H1 (cell line): Measurements from ENCODE around the gene TGM6. TPM values are rescaled to one million over a fixed set of nuclear protein-coding genes. Genes with fewer than 3 reads are reported as not detected.

Experiments
- CTCF ChIA-PET: fragments of 300-600 bp; sonication (Branson Sonifier 250); formaldehyde crosslinking; loops from one replicate; lab custom pipeline; 2021; ENCODE audit not compliant: partially characterized antibody; lab: Charles Lee
- POLR2A ChIA-PET: fragments of 300-600 bp; sonication (Branson Sonifier 250); formaldehyde crosslinking; loops from one replicate; lab custom pipeline; 2021; ENCODE audit warnings: inconsistent platforms; ENCODE audit not compliant: partially characterized antibody; lab: Charles Lee
- DNase-seq, 2 experiments: peaks; one replicate each; pipeline versions ENCODE4 v3.0.0 to v3.0.0-alpha.2; 2010 to 2022; ENCODE audit warnings: low spot score in 2 of 2, low read depth in 1 of 2, mixed read lengths in 1 of 2
- FAIRE-seq: peaks from 2 replicates; lab custom pipeline; 2011; peaks lifted over from hg19 to GRCh38; lab: Jason Lieb, UNC
- H2AFZ ChIP-seq: 2 replicates; pipeline ENCODE4 v1.8.1; 2012; ENCODE audit warnings: low read length, inconsistent platforms
- H2AK5ac ChIP-seq: 2 replicates; pipeline ENCODE4 v1.6.1; 2013; ENCODE audit warnings: low read depth, low read length
- H2BK120ac ChIP-seq: replicated peaks from 2 replicates; pipeline ENCODE3; 2013; ENCODE audit warnings: low read depth, low read length, inconsistent platforms
- H2BK12ac ChIP-seq: 2 replicates; pipeline ENCODE4 v1.6.1; 2013; ENCODE audit warnings: low read depth, low read length
- H2BK15ac ChIP-seq: 2 replicates; pipeline ENCODE4 v1.6.1; 2013; ENCODE audit warnings: low read length
- H2BK20ac ChIP-seq: 2 replicates; pipeline ENCODE4 v1.6.1; 2013; ENCODE audit warnings: low read length
- H2BK5ac ChIP-seq: 2 replicates; pipeline ENCODE4 v1.6.1; 2013; ENCODE audit warnings: low read depth, low read length
- H3K14ac ChIP-seq: 2 replicates; pipeline ENCODE4 v1.6.1; 2013; ENCODE audit warnings: inconsistent platforms; ENCODE audit not compliant: insufficient read length
- H3K18ac ChIP-seq: 2 replicates; pipeline ENCODE4 v1.6.1; 2013; ENCODE audit warnings: low read length; ENCODE audit errors: extremely low read depth
- H3K23ac ChIP-seq: 2 replicates; pipeline ENCODE4 v1.6.1; 2013; ENCODE audit warnings: inconsistent platforms; ENCODE audit not compliant: insufficient read length
- H3K23me2 ChIP-seq: 2 replicates; pipeline ENCODE4 v1.6.1; 2013; ENCODE audit warnings: low read depth, low read length
- H3K27ac ChIP-seq: 2 replicates; pipeline ENCODE4 v1.6.1; 2011; ENCODE audit warnings: low read depth, low read length, inconsistent platforms
- H3K27me3 ChIP-seq, 4 experiments: replicated peaks in 1 of 4; 1 replicate in 1 of 4; 2 replicates in 3 of 4; pipeline versions ENCODE4 v1.6.1 to v1.8.1; 2011 to 2013; ENCODE audit warnings: low read length in 3 of 4, mild to moderate bottlenecking in 3 of 4, inconsistent platforms in 2 of 4, mixed read lengths in 2 of 4, moderate library complexity in 1 of 4; ENCODE audit not compliant: control insufficient read depth in 3 of 4, insufficient read depth in 3 of 4; ENCODE audit errors: extremely low read depth in 1 of 4
- H3K36me3 ChIP-seq, 4 experiments: 2 replicates each; pipeline versions ENCODE4 v1.6.1 to v1.8.1; 2011 to 2013; ENCODE audit warnings: mild to moderate bottlenecking in 4 of 4, low read length in 3 of 4, moderate library complexity in 2 of 4, control low read depth in 1 of 4, inconsistent platforms in 1 of 4; ENCODE audit not compliant: insufficient read depth in 4 of 4, control insufficient read depth in 2 of 4
- H3K4ac ChIP-seq: replicated peaks from 2 replicates; pipeline ENCODE3; 2013; ENCODE audit warnings: low read length, low read depth, mixed read lengths, inconsistent platforms; ENCODE audit not compliant: insufficient read length
- H3K4me1 ChIP-seq, 4 experiments: replicated peaks in 1 of 4; 1 replicate in 1 of 4; 2 replicates in 3 of 4; pipeline versions ENCODE4 v1.6.1 to v1.8.1; 2011 to 2013; ENCODE audit warnings: low read length in 3 of 4, inconsistent platforms in 2 of 4, mixed read lengths in 1 of 4; ENCODE audit not compliant: insufficient read depth in 4 of 4, control insufficient read depth in 3 of 4
- H3K4me2 ChIP-seq, 2 experiments: 2 replicates each; pipeline versions ENCODE4 v1.6.1 to v1.8.1; 2011 to 2013; ENCODE audit warnings: low read depth in 2 of 2, low read length in 2 of 2, control low read depth in 1 of 2, inconsistent platforms in 1 of 2, mild to moderate bottlenecking in 1 of 2; ENCODE audit not compliant: insufficient read depth in 1 of 2
- H3K4me3 ChIP-seq, 4 experiments: fragments of 200-600, 300-600 bp in 1 of 4; sonication (generic), shearing (Covaris generic), sonication (Bioruptor Twin) in 1 of 4; 2 replicates each; pipeline versions ENCODE4 v1.5.1 to v1.8.1; 2011 to 2016; ENCODE audit warnings: low read length in 4 of 4, low read depth in 3 of 4, control low read depth in 2 of 4, inconsistent platforms in 2 of 4, mild to moderate bottlenecking in 2 of 4, mixed read lengths in 1 of 4, moderate library complexity in 1 of 4; ENCODE audit not compliant: insufficient read depth in 2 of 4; ENCODE audit errors: extremely low read depth in 1 of 4
- H3K56ac ChIP-seq: replicated peaks from 2 replicates; pipeline ENCODE3; 2013; ENCODE audit warnings: low read depth, mild to moderate bottlenecking, mixed read lengths, low read length, inconsistent platforms; ENCODE audit not compliant: insufficient read length
- H3K79me1 ChIP-seq: 2 replicates; pipeline ENCODE4 v1.6.1; 2013; ENCODE audit warnings: low read depth, low read length, control low read depth
- H3K79me2 ChIP-seq, 2 experiments: 2 replicates each; pipeline versions ENCODE4 v1.6.1 to v1.8.1; 2012 to 2013; ENCODE audit warnings: low read length in 2 of 2, mild to moderate bottlenecking in 2 of 2, inconsistent platforms in 1 of 2; ENCODE audit not compliant: insufficient read depth in 2 of 2, control insufficient read depth in 1 of 2
- H3K9ac ChIP-seq, 4 experiments: replicated peaks in 1 of 4; 1 replicate in 1 of 4; 2 replicates in 3 of 4; pipeline versions ENCODE4 v1.6.1 to v1.8.1; 2011 to 2013; ENCODE audit warnings: low read depth in 3 of 4, low read length in 3 of 4, control low read depth in 2 of 4, mild to moderate bottlenecking in 2 of 4, moderate library complexity in 2 of 4, inconsistent platforms in 1 of 4; ENCODE audit errors: extremely low read depth in 1 of 4
- H3K9me3 ChIP-seq, 2 experiments: 2 replicates each; pipeline versions ENCODE4 v1.6.1 to v1.8.1; 2012 to 2013; ENCODE audit warnings: mild to moderate bottlenecking in 2 of 2, moderate library complexity in 2 of 2, control low read depth in 1 of 2, inconsistent platforms in 1 of 2, low read depth in 1 of 2, low read length in 1 of 2, mixed read lengths in 1 of 2; ENCODE audit not compliant: insufficient read depth in 2 of 2
- H4K20me1 ChIP-seq, 2 experiments: replicated peaks in 1 of 2; 2 replicates each; pipeline versions ENCODE3 to v1.8.1; 2011 to 2013; ENCODE audit warnings: inconsistent platforms in 2 of 2, low read length in 2 of 2, mild to moderate bottlenecking in 1 of 2; ENCODE audit not compliant: insufficient read depth in 2 of 2, control insufficient read depth in 1 of 2
- H4K5ac ChIP-seq: 2 replicates; pipeline ENCODE4 v1.6.1; 2013; ENCODE audit warnings: low read length, low read depth, mixed read lengths, inconsistent platforms; ENCODE audit not compliant: insufficient read length
- H4K8ac ChIP-seq: 2 replicates; pipeline ENCODE4 v1.8.0; 2013; ENCODE audit warnings: mild to moderate bottlenecking, moderate library complexity, low read length, inconsistent platforms; ENCODE audit not compliant: insufficient read depth; ENCODE audit errors: extremely low read depth
- H4K91ac ChIP-seq: replicated peaks from 2 replicates; pipeline ENCODE3; 2013; ENCODE audit warnings: low read length, mixed read lengths, inconsistent platforms; ENCODE audit not compliant: insufficient read length
- RAD21 ChIP-seq, 2 experiments: IDR thresholded peaks in 1 of 2; conservative IDR thresholded peaks in 1 of 2; 2 replicates each; pipeline ENCODE4 v1.6.1; 2011; ENCODE audit warnings: low read depth in 2 of 2, low read length in 2 of 2, improper control_type of control experiment in 1 of 2, inconsistent platforms in 1 of 2, mild to moderate bottlenecking in 1 of 2, moderate library complexity in 1 of 2
- SIN3A ChIP-seq, 2 experiments: IDR thresholded peaks in 1 of 2; conservative IDR thresholded peaks in 1 of 2; 2 replicates each; pipeline ENCODE4 v1.6.1; 2011 to 2012; ENCODE audit warnings: low read length in 2 of 2, improper control_type of control experiment in 1 of 2, low read depth in 1 of 2, mild to moderate bottlenecking in 1 of 2
- WGBS, 2 experiments: shearing (Covaris generic) in 1 of 2; methylation state at CpG; one replicate each; pipeline versions ENCODE4 v1.1.6 to v1.1.7; 2013 to 2015; ENCODE audit warnings: low lambda C conversion rate in 2 of 2, mixed read lengths in 2 of 2, inconsistent platforms in 1 of 2, low coverage in 1 of 2, missing lambda C conversion rate in 1 of 2; ENCODE audit not compliant: insufficient replicate concordance in 2 of 2, insufficient coverage in 1 of 2, insufficient read length in 1 of 2; ENCODE audit errors: extremely low coverage in 1 of 2, missing lambda C conversion rate in 1 of 2; 5-methylcytosine and 5-hydroxymethylcytosine counted together
- polyA plus RNA-seq, 7 experiments: library from polyadenylated mRNA; depleted of rRNA in 3 of 7; stranded (reverse) in 5 of 7; unstranded in 2 of 7; fragments of >200 nt in 5 of 7; fragments of 200-250 nt in 2 of 7; gene quantifications; 1 replicate in 5 of 7; 2 replicates in 1 of 7; 4 replicates in 1 of 7; pipeline versions ENCODE4 v1.2.1 to v1.2.3, GENCODE V29; 2011 to 2013; ENCODE audit warnings: missing spikeins in 2 of 7, mixed read lengths in 2 of 7
- total RNA-seq: library from RNA; stranded (reverse); fragmentation: NEBNext Ultra II Directional; extraction: Animal tissue kit (Norgen Biotek cat#: 25700); gene quantifications from 2 replicates; pipeline ENCODE4 v1.2.1, GENCODE V29; 2021
- TF ChIP-seq, protein P1 (sequence below), 3 experiments: IDR thresholded peaks; 1 replicate in 2 of 3; 2 replicates in 1 of 3; pipeline versions ENCODE4 v1.5.1 to v1.6.1; 2011; ENCODE audit warnings: low read length in 3 of 3, mild to moderate bottlenecking in 3 of 3, inconsistent platforms in 2 of 3, low read depth in 1 of 3, moderate library complexity in 1 of 3; ENCODE audit not compliant: insufficient read depth in 1 of 3; ENCODE audit errors: control extremely low read depth in 1 of 3

Gene TGM6
- total and polyA plus RNA-seq, 2 of the 8 experiments (the other 6 are each of a cell fraction or from before 2014, with no cell fraction given), result 0.03 TPM; not detected in 1

- Histone ChIP-seq H3K56ac (no peak overlapping the region), H2BK20ac (no peak overlapping the region), H3K4ac (no peak overlapping the region), H2BK15ac (no peak overlapping the region), H2BK5ac (no peak overlapping the region), H3K4me3 (no peak overlapping the region), H3K23me2 (no peaks in the 10 kb centered on the region), H3K23ac (no peak overlapping the region), H4K5ac (no peak overlapping the region), H4K20me1 (no peaks in the 10 kb centered on the region), H4K8ac (no peak overlapping the region), H3K4me2 (no peak overlapping the region), H3K27me3 (no peaks in the 10 kb centered on the region)
- FAIRE-seq, result no peak
- CTCF ChIA-PET, result interaction anchor here (0.5 to 4.6 kb wide), 15 partner anchors 9 to 195 kb away, joined by 3 to 31 read pairs (median 3); no protein-coding TSS in a partner anchor
- TF ChIP-seq RAD21 (IDR thresholded peaks at IDR 0.05 in 1 of 2, conservative IDR thresholded peaks at IDR 0.05 in 1 of 2; ENCODE audit: low read depth in 2 of 2, low read length in 2 of 2), result peak in 1 of 2 experiments; percentile 22; a peak in 1 of 4 replicates
- no peak for TF ChIP-seq SIN3A (conservative IDR thresholded peaks at IDR 0.05 in 1 of 2, IDR thresholded peaks at IDR 0.05 in 1 of 2; ENCODE audit: low read depth in 1 of 2, low read length in 2 of 2)
- TF ChIP-seq, protein P1, sequence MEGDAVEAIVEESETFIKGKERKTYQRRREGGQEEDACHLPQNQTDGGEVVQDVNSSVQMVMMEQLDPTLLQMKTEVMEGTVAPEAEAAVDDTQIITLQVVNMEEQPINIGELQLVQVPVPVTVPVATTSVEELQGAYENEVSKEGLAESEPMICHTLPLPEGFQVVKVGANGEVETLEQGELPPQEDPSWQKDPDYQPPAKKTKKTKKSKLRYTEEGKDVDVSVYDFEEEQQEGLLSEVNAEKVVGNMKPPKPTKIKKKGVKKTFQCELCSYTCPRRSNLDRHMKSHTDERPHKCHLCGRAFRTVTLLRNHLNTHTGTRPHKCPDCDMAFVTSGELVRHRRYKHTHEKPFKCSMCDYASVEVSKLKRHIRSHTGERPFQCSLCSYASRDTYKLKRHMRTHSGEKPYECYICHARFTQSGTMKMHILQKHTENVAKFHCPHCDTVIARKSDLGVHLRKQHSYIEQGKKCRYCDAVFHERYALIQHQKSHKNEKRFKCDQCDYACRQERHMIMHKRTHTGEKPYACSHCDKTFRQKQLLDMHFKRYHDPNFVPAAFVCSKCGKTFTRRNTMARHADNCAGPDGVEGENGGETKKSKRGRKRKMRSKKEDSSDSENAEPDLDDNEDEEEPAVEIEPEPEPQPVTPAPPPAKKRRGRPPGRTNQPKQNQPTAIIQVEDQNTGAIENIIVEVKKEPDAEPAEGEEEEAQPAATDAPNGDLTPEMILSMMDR (IDR thresholded peaks at IDR 0.05; ENCODE audit: control extremely low read depth in 1 of 3, insufficient read depth in 1 of 3, low read depth in 1 of 3, low read length in 3 of 3), result peak; percentile 24 to 45 (median 33); a peak in 2 of 4 replicates
- TF ChIP-seq, all 59 proteins: peak for 2
- Histone ChIP-seq H3K79me2 (no peaks in the 10 kb centered on the region), H3K4me1 (no peaks in the 10 kb centered on the region), H3K79me1 (no peaks in the 10 kb centered on the region), H3K9ac (no peak overlapping the region), H3K14ac (no peak overlapping the region), H2AFZ (no peak overlapping the region), H2BK12ac (no peak overlapping the region), H4K91ac (no peak overlapping the region), H3K27ac (no peak overlapping the region), H3K36me3 (no peaks in the 10 kb centered on the region), H3K9me3 (no peaks in the 10 kb centered on the region), H2AK5ac (no peak overlapping the region), H2BK120ac (no peak overlapping the region), H3K18ac (no peak overlapping the region)
- DNase-seq, result no peak
- 89% methylated on average over 11 of the region's 11 CpGs; no CpG with 5 or more reads in 1 of the 2 experiments for WGBS, 2 experiments
- POLR2A ChIA-PET, result no interaction called here
Observed at GRCh38 chr20:2340136-2340535, 40.6 kb upstream of the TGM6 start.
